IMR-90 (cell line): ENCODE measurements around the gene RNF130. TPM values are rescaled to one million over a fixed set of nuclear protein-coding genes. Genes with fewer than 3 reads are reported as not detected.

Source experiments
- ATAC-seq: fragments of 200-7000 bp; cut with Tn5 transposase; 2 replicates; pipeline ENCODE4 v1.9.1; 2020; ENCODE audit warnings: low read depth, mild to moderate bottlenecking, moderate library complexity
- BruUV-seq: library from RNA; stranded (reverse); fragments of 400-500 nt; replicated peaks from 2 replicates; lab custom pipeline; 2021; lab: Mats Ljungman, UMichigan
- CTCF ChIA-PET: fragments of 300-600 bp; formaldehyde crosslinking; extraction: SDS; loops from one replicate; lab custom pipeline; 2021; ENCODE audit warnings: antibody characterized with exemption; lab: Yijun Ruan, JAX
- POLR2A ChIA-PET: fragments of 300-600 bp; sonication (Branson Sonifier 250); formaldehyde crosslinking; loops from one replicate; lab custom pipeline; 2022; ENCODE audit warnings: antibody characterized with exemption; ENCODE audit not compliant: unreplicated experiment; lab: Charles Lee
- DNase-seq: peaks from one replicate; pipeline ENCODE4 v3.0.0; 2013
- H2AFZ ChIP-seq: replicated peaks from 2 replicates; pipeline ENCODE3; 2013; ENCODE audit warnings: low read length, mild to moderate bottlenecking; ENCODE audit not compliant: poor library complexity
- H2AK5ac ChIP-seq: 2 replicates; pipeline ENCODE4 v1.6.1; 2013; ENCODE audit warnings: low read depth, low read length, inconsistent platforms
- H2AK9ac ChIP-seq: replicated peaks from 2 replicates; pipeline ENCODE3; 2013; ENCODE audit warnings: mild to moderate bottlenecking, low read depth, low read length, moderate library complexity; ENCODE audit not compliant: poor library complexity
- H2BK120ac ChIP-seq: 2 replicates; pipeline ENCODE4 v1.6.1; 2013; ENCODE audit warnings: low read depth, low read length, inconsistent platforms
- H2BK15ac ChIP-seq: 3 replicates; pipeline ENCODE4 v1.6.1; 2013; ENCODE audit warnings: low read depth, low read length, inconsistent platforms
- H2BK20ac ChIP-seq: 2 replicates; pipeline ENCODE4 v1.6.1; 2013; ENCODE audit warnings: low read depth, mild to moderate bottlenecking, inconsistent platforms, low read length, moderate library complexity
- H2BK5ac ChIP-seq: 2 replicates; pipeline ENCODE4 v1.6.1; 2013; ENCODE audit warnings: mild to moderate bottlenecking, low read depth, low read length, inconsistent platforms; ENCODE audit not compliant: poor library complexity, severe bottlenecking
- H3K14ac ChIP-seq: replicated peaks from 2 replicates; pipeline ENCODE4 v1.6.1; 2013; ENCODE audit warnings: low read depth, low read length, inconsistent platforms
- H3K18ac ChIP-seq: 2 replicates; pipeline ENCODE4 v1.6.1; 2013; ENCODE audit warnings: low read depth, low read length, control low read depth
- H3K23ac ChIP-seq: 2 replicates; pipeline ENCODE4 v1.6.1; 2013; ENCODE audit warnings: low read depth, low read length, inconsistent platforms
- H3K27ac ChIP-seq: 2 replicates; pipeline ENCODE4 v1.5.1; 2013; ENCODE audit warnings: mild to moderate bottlenecking, control low read depth, low read length; ENCODE audit not compliant: insufficient read depth
- H3K27me3 ChIP-seq: 2 replicates; pipeline ENCODE4 v1.6.1; 2013; ENCODE audit warnings: low read length; ENCODE audit not compliant: control insufficient read depth, insufficient read depth
- H3K36me3 ChIP-seq: 2 replicates; pipeline ENCODE4 v1.6.1; 2013; ENCODE audit warnings: low read length, mixed read lengths; ENCODE audit not compliant: control insufficient read depth, insufficient read depth
- H3K4ac ChIP-seq: 2 replicates; pipeline ENCODE4 v1.6.1; 2013; ENCODE audit warnings: low read depth, low read length, inconsistent platforms
- H3K4me1 ChIP-seq: 2 replicates; pipeline ENCODE4 v1.6.1; 2013; ENCODE audit warnings: low read length, mixed read lengths; ENCODE audit not compliant: control insufficient read depth, insufficient read depth
- H3K4me2 ChIP-seq: 2 replicates; pipeline ENCODE4 v1.6.1; 2013; ENCODE audit warnings: low read depth, mild to moderate bottlenecking, control low read depth, low read length, moderate library complexity
- H3K4me3 ChIP-seq: 2 replicates; pipeline ENCODE4 v1.5.1; 2013; ENCODE audit warnings: low read depth, mild to moderate bottlenecking, control low read depth, low read length, moderate library complexity; ENCODE audit not compliant: insufficient read depth
- H3K56ac ChIP-seq: 2 replicates; pipeline ENCODE4 v1.6.1; 2013; ENCODE audit warnings: low read length, inconsistent platforms; ENCODE audit not compliant: insufficient read depth; ENCODE audit errors: extremely low read depth
- H3K79me1 ChIP-seq, 2 experiments: 2 replicates each; pipeline ENCODE4 v1.6.1; 2013; ENCODE audit warnings: low read length in 2 of 2, inconsistent platforms in 1 of 2, low read depth in 1 of 2
- H3K9ac ChIP-seq: 2 replicates; pipeline ENCODE4 v1.6.1; 2013; ENCODE audit warnings: low read depth, low read length, control low read depth
- H3K9me1 ChIP-seq: 2 replicates; pipeline ENCODE4 v1.6.1; 2013; ENCODE audit warnings: low read length, inconsistent platforms; ENCODE audit not compliant: insufficient read depth
- H3K9me3 ChIP-seq: 2 replicates; pipeline ENCODE4 v1.6.1; 2013; ENCODE audit warnings: low read length; ENCODE audit not compliant: control insufficient read depth, insufficient read depth
- H4K20me1 ChIP-seq: 2 replicates; pipeline ENCODE4 v1.6.1; 2013; ENCODE audit warnings: low read length, inconsistent platforms; ENCODE audit not compliant: insufficient read depth
- H4K5ac ChIP-seq: 2 replicates; pipeline ENCODE4 v1.6.1; 2013; ENCODE audit warnings: mild to moderate bottlenecking, low read depth, low read length, control low read depth
- H4K8ac ChIP-seq, 2 experiments: 2 replicates each; pipeline ENCODE4 v1.6.1; 2013; ENCODE audit warnings: low read depth in 2 of 2, low read length in 2 of 2, control low read depth in 1 of 2, inconsistent platforms in 1 of 2
- H4K91ac ChIP-seq: 2 replicates; pipeline ENCODE4 v1.6.1; 2013; ENCODE audit warnings: low read depth, low read length, inconsistent platforms; ENCODE audit not compliant: insufficient read depth
- CEBPB ChIP-seq: IDR thresholded peaks from 2 replicates; pipeline ENCODE4 v1.6.1; 2012; ENCODE audit warnings: low read depth, low read length, improper control_type of control experiment
- MAFK ChIP-seq: IDR thresholded peaks from 2 replicates; pipeline ENCODE4 v1.6.1; 2012; ENCODE audit warnings: low read depth, low read length, improper control_type of control experiment
- WGBS, 2 experiments: methylation state at CpG; one replicate each; pipeline versions ENCODE4 v1.1.5 to v1.1.7; 2013; ENCODE audit warnings: missing lambda C conversion rate in 2 of 2; ENCODE audit not compliant: insufficient read length in 1 of 2; ENCODE audit errors: extremely low coverage in 2 of 2; 5-methylcytosine and 5-hydroxymethylcytosine counted together
- dilution Hi-C: fragments of 300-500 bp; cut with HindIII; formaldehyde crosslinking; loops from one replicate; pipeline ENCODE4 v1.14.3; 2018; ENCODE audit warnings: low sequenced_read_pairs; ENCODE audit not compliant: unreplicated experiment
- in situ Hi-C: fragments of 300-500 bp; cut with MboI; formaldehyde crosslinking; loops from 3 replicates; pipeline ENCODE4 v1.14.3; 2019; ENCODE audit warnings: low sequenced_read_pairs, inconsistent platforms, mixed read lengths
- intact Hi-C: fragments of 100-400 bp; cut with micrococcal nuclease; formaldehyde crosslinking; loops from 2 replicates; pipeline ENCODE4 v1.10.0; 2022
- polyA plus RNA-seq, 3 experiments: library from polyadenylated mRNA; depleted of rRNA; stranded (reverse); fragments of >200 nt; gene quantifications; 2 replicates each; pipeline ENCODE4 v1.2.3, GENCODE V29; 2012; ENCODE audit warnings: low replicate concordance in 1 of 3
- total RNA-seq: library from RNA; depleted of rRNA; stranded (reverse); fragments of >200 nt; gene quantifications from 2 replicates; pipeline ENCODE4 v1.2.3, GENCODE V29; 2012

RNF130 gene
- total and polyA plus RNA-seq, 2 of the 4 experiments (the other 2 are of a cell fraction), result 12.9 to 21.7 TPM

DNA sequence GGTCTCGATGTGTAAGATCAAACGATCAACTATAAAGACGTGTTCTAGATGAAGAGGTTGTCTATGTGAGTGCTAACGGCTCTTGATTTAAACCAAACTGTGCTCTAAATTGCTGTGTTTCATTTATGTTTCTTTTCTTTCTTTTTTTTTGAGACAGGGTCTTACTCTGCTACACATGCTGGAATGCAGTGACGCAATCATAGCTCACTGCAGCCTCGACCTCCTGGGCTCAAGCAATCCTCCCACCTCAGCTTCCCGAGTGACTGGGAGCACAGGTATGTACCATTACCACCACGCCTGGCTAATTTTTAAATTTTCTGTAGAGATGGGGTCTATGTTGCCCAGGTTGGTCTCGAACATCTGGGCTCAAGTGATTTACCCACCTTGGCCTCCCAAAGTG is 24.0 kb upstream of the RNF130 start:
- Histone ChIP-seq H4K20me1 (no peaks in the 10 kb centered on the region; the same call in 1 of the 2 replicates), H2BK15ac (no peak overlapping the region), H3K79me1 (no peaks in the 10 kb centered on the region), H2BK20ac (no peak overlapping the region), H4K8ac (no peak overlapping the region), H2BK120ac (no peak overlapping the region), H3K56ac (no peak overlapping the region), H3K27me3 (peaks cover 2% of the 10 kb centered on the region; the same call in 1 of the 2 replicates), H3K36me3 (no peaks in the 10 kb centered on the region), H4K91ac (no peak overlapping the region), H3K4me1 (no peaks in the 10 kb centered on the region; the same call in 1 of the 2 replicates), H3K4me3 (no peak overlapping the region), H3K4me2 (no peak overlapping the region), H2AK9ac (no peak overlapping the region), H3K9ac (no peak overlapping the region), H2AFZ (no peak overlapping the region), H3K27ac (no peak overlapping the region), H3K4ac (no peak overlapping the region), H3K23ac (no peak overlapping the region), H3K14ac (no peak overlapping the region), H2AK5ac (no peak overlapping the region), H3K9me1 (no peaks in the 10 kb centered on the region), H3K18ac (no peak overlapping the region), H2BK5ac (no peak overlapping the region), H3K9me3 (peaks cover 3% of the 10 kb centered on the region; the same call in 1 of the 2 replicates), H4K5ac (no peak overlapping the region)
- DNase-seq (no peak), ATAC-seq (no peak)
- CTCF ChIA-PET, result no interaction called here
- dilution Hi-C loops (no loop called here), in situ Hi-C loops (no loop called here), intact Hi-C loops (no loop called here)
- POLR2A ChIA-PET, result no interaction called here
- no CpG with 5 or more reads among the region's 9 CpGs for WGBS, 2 experiments
- peak; percentile 61 for TF ChIP-seq CEBPB
- TF ChIP-seq MAFK, result no peak
- no TSS peak for BruUV-seq
